ENCODE data around the gene SOX6. TPM values are rescaled to one million over a fixed set of nuclear protein-coding genes. Genes with fewer than 3 reads are reported as not detected.

Gene SOX6
- total RNA-seq, 1 experiment from 2014 or later: 18.4 TPM

- Mint-ChIP-seq H3K27me3 (ENCODE audit: unreplicated experiment) (no peaks in the 10 kb centered on the region), H3K9me3 (ENCODE audit: low read depth, unreplicated experiment) (no peaks in the 10 kb centered on the region), H3K4me1 (ENCODE audit: low read depth, unreplicated experiment) (peaks cover 10% of the 10 kb centered on the region), H3K36me3 (ENCODE audit: insufficient read depth, unreplicated experiment) (no peaks in the 10 kb centered on the region), H3K4me3 (ENCODE audit: low read depth, unreplicated experiment) (no peak overlapping the region), H3K27ac (ENCODE audit: unreplicated experiment) (no peak overlapping the region)
- intact Hi-C loops (cut with micrococcal nuclease; ENCODE audit: unreplicated experiment): no loop called here
- no peak for DNase-seq
- BruUV-seq (replicated peaks): no TSS peak
- CTCF ChIA-PET: no interaction called here
- TF ChIP-seq CTCF (IDR thresholded peaks at IDR 0.05; ENCODE audit: unreplicated experiment): no peak
Observed at GRCh38 chr11:16295592-16295991, 60.8 kb downstream of the SOX6 start.

DNA sequence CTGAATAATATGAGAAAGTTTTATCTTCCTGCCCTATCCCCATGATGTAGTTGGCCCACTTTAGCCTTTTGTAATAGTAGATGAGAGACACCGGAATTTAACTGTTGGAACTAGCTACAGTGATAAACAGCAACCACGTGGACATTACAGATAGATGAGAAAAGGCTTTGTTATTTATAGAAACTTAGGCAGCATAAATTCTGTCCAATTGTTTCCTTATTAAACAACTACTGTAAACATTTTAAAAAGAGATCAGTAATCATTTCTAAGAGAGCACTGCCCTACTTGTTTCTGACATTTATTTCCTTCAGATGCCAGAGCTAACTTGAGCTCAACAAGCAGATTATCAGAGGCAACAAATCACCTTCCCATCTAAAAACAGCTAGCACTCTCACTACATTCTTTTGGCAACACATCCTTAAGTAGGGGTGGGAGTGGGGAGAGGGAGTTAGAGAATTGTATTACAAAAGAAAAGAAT lies 63.1 kb downstream of the SOX6 start:
- H3K27ac Mint-ChIP-seq (ENCODE audit: unreplicated experiment): no peak overlapping the region
- intact Hi-C loops (cut with micrococcal nuclease; ENCODE audit: unreplicated experiment): no loop called here
- DNase-seq: no peak

GRCh38 chr11:16292167-16292859 lies 64.0 kb downstream of the SOX6 start:
- Mint-ChIP-seq H3K27ac (ENCODE audit: unreplicated experiment) (no peak overlapping the region), H3K4me3 (ENCODE audit: low read depth, unreplicated experiment) (no peak overlapping the region), H3K36me3 (ENCODE audit: insufficient read depth, unreplicated experiment) (no peaks in the 10 kb centered on the region), H3K9me3 (ENCODE audit: low read depth, unreplicated experiment) (no peaks in the 10 kb centered on the region), H3K4me1 (ENCODE audit: low read depth, unreplicated experiment) (peaks cover 10% of the 10 kb centered on the region), H3K27me3 (ENCODE audit: unreplicated experiment) (no peaks in the 10 kb centered on the region)
- no peak for DNase-seq
- intact Hi-C loops (cut with micrococcal nuclease; ENCODE audit: unreplicated experiment): no loop called here
- no TSS peak for BruUV-seq (replicated peaks)
- CTCF ChIA-PET: interaction anchor here (1.1 kb wide), 1 partner anchor 12 kb away, joined by 3 read pairs; no protein-coding TSS in a partner anchor
- no peak for TF ChIP-seq CTCF (IDR thresholded peaks at IDR 0.05; ENCODE audit: unreplicated experiment)

More for the DNA sequence above, 63.1 kb downstream of the SOX6 start:
- TF ChIP-seq CTCF (IDR thresholded peaks at IDR 0.05; ENCODE audit: unreplicated experiment): no peak
- H3K9me3 Mint-ChIP-seq (ENCODE audit: low read depth, unreplicated experiment): no peaks in the 10 kb centered on the region
- no peaks in the 10 kb centered on the region for H3K36me3 Mint-ChIP-seq (ENCODE audit: insufficient read depth, unreplicated experiment)
- H3K4me3 Mint-ChIP-seq (ENCODE audit: low read depth, unreplicated experiment): no peak overlapping the region
- peaks cover under 1% of the 10 kb centered on the region for H3K4me1 Mint-ChIP-seq (ENCODE audit: low read depth, unreplicated experiment)
- no peaks in the 10 kb centered on the region for H3K27me3 Mint-ChIP-seq (ENCODE audit: unreplicated experiment)
- BruUV-seq (replicated peaks): no TSS peak
- CTCF ChIA-PET: interaction anchor here (1.1 kb wide), 1 partner anchor 13 kb away, joined by 3 read pairs; no protein-coding TSS in a partner anchor

DNA sequence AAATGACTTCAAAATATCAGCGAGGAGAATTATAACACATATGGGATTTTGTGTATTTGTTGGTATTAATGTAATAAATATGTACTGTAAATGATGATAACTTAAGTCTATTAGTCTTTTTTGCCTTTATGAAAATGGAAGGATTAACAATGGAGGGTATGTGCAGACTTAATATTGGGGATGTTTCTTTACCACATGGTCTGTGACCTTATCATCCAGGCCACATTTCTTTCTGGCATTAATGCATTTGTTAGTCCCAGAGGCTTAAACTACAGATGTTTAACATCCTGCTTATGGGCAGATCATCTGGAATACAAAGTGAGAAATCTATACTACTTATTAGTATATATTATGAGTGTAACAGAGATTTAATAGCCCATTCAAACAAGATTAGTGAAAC lies 64.6 kb downstream of the SOX6 start:
- Mint-ChIP-seq H3K9me3 (ENCODE audit: low read depth, unreplicated experiment) (no peaks in the 10 kb centered on the region), H3K27ac (ENCODE audit: unreplicated experiment) (no peak overlapping the region), H3K4me3 (ENCODE audit: low read depth, unreplicated experiment) (no peak overlapping the region), H3K4me1 (ENCODE audit: low read depth, unreplicated experiment) (peaks cover 16% of the 10 kb centered on the region), H3K27me3 (ENCODE audit: unreplicated experiment) (no peaks in the 10 kb centered on the region), H3K36me3 (ENCODE audit: insufficient read depth, unreplicated experiment) (no peaks in the 10 kb centered on the region)
- no TSS peak for BruUV-seq (replicated peaks)
- TF ChIP-seq CTCF (IDR thresholded peaks at IDR 0.05; ENCODE audit: unreplicated experiment): no peak
- CTCF ChIA-PET: interaction anchor here (1.1 kb wide), 1 partner anchor 11 kb away, joined by 3 read pairs; no protein-coding TSS in a partner anchor
- intact Hi-C loops (cut with micrococcal nuclease; ENCODE audit: unreplicated experiment): no loop called here
- no peak for DNase-seq

Measured in Calu3 (cell line).